A549 (cell line): ENCODE results near the gene COA8. TPM values are rescaled to one million over a fixed set of nuclear protein-coding genes. Genes with fewer than 3 reads are reported as not detected.

Experiments
- ATAC-seq, 2 experiments: fragments of 200-7000 bp in 1 of 2; fragments of >200 bp in 1 of 2; cut with Nextera tagmentation in 1 of 2; cut with Tn5 transposase in 1 of 2; 3 replicates each; pipeline versions ENCODE4 v1.8.0 to v1.9.1; 2018 to 2020; ENCODE audit warnings: mild to moderate bottlenecking in 1 of 2, moderate library complexity in 1 of 2
- CTCF ChIA-PET: fragments of 300-600 bp; sonication (Branson Sonifier 250); formaldehyde crosslinking; extraction: SDS; loops from one replicate; lab custom pipeline; 2021; ENCODE audit warnings: antibody characterized with exemption, inconsistent platforms; lab: Yijun Ruan, JAX
- POLR2A ChIA-PET: fragments of 350-600 bp; formaldehyde crosslinking; extraction: SDS; loops from one replicate; lab custom pipeline; 2021; ENCODE audit warnings: antibody characterized with exemption, inconsistent platforms; lab: Yijun Ruan, JAX
- DNase-seq, 2 experiments: peaks; one replicate each; pipeline versions ENCODE4 v3.0.0 to v3.0.0-alpha.2; 2011 to 2016; ENCODE audit warnings: low read depth in 1 of 2, low spot score in 1 of 2
- FAIRE-seq: peaks from 2 replicates; lab custom pipeline; 2011; peaks lifted over from hg19 to GRCh38; lab: Jason Lieb, UNC
- H3K27ac ChIP-seq, 2 experiments: fragments of >200 bp; sonication (Bioruptor Twin); formaldehyde crosslinking; 3 replicates each; pipeline ENCODE4 v1.5.1; 2016 to 2017
- H3K4me1 ChIP-seq: fragments of >200 bp; sonication (Bioruptor Twin); formaldehyde crosslinking; 3 replicates; pipeline ENCODE4 v1.6.1; 2016
- H3K4me2 ChIP-seq: fragments of >200 bp; sonication (Bioruptor Twin); formaldehyde crosslinking; 3 replicates; pipeline ENCODE4 v1.6.1; 2016
- H3K4me3 ChIP-seq: fragments of >200 bp; sonication (Bioruptor Twin); formaldehyde crosslinking; 3 replicates; pipeline ENCODE4 v1.5.1; 2016
- H3K9me3 ChIP-seq: fragments of >200 bp; sonication (Bioruptor Twin); formaldehyde crosslinking; 3 replicates; pipeline ENCODE4 v1.6.1; 2016
- BHLHE40 ChIP-seq: IDR thresholded peaks from 2 replicates; pipeline ENCODE4 v1.6.1; 2012; ENCODE audit warnings: low read depth, low read length, inconsistent platforms
- CBX8 ChIP-seq: fragments of 200-600 bp; sonication (generic); IDR thresholded peaks from 2 replicates; pipeline ENCODE4 v1.6.1; 2016
- CTCF ChIP-seq: fragments of >200 bp; sonication (Bioruptor Twin); formaldehyde crosslinking; IDR thresholded peaks from 3 replicates; pipeline ENCODE4 v1.5.1; 2016
- FOSL2 ChIP-seq, 2 experiments: fragments of 450-650 bp in 1 of 2; fragments of >200 bp in 1 of 2; sonication (Bioruptor Twin) in 1 of 2; formaldehyde crosslinking; IDR thresholded peaks; 2 replicates each; pipeline versions ENCODE4 v1.5.0 to v1.6.1; 2016 to 2020; ENCODE audit warnings: mild to moderate bottlenecking in 1 of 2, moderate library complexity in 1 of 2
- FOXS1 ChIP-seq: fragments of 250-450 bp; sonication (Bioruptor Pico); IDR thresholded peaks from 2 replicates; pipeline ENCODE4 v1.5.0; 2020; ENCODE audit warnings: mild to moderate bottlenecking, moderate library complexity
- JUN ChIP-seq, 2 experiments: fragments of >200 bp; sonication (Bioruptor Twin); formaldehyde crosslinking; IDR thresholded peaks; 2 replicates in 1 of 2; 3 replicates in 1 of 2; pipeline ENCODE4 v1.6.1; 2016 to 2017
- KDM5A ChIP-seq: fragments of 200-600 bp; sonication (generic); IDR thresholded peaks from 2 replicates; pipeline ENCODE4 v1.6.1; 2016; ENCODE audit warnings: antibody characterized with exemption, mild to moderate bottlenecking
- NPAS2 ChIP-seq: fragments of 250-450 bp; sonication (Bioruptor Pico); IDR thresholded peaks from 2 replicates; pipeline ENCODE4 v1.8.0; 2022; ENCODE audit warnings: mild to moderate bottlenecking, moderate library complexity, borderline replicate concordance
- RFX5 ChIP-seq: fragments of 450-650 bp; IDR thresholded peaks from 2 replicates; pipeline ENCODE4 v1.7.1; 2014; ENCODE audit warnings: antibody characterized with exemption, mild to moderate bottlenecking, moderate library complexity
- RNF2 ChIP-seq: fragments of 200-600 bp; sonication (generic); IDR thresholded peaks from 2 replicates; pipeline ENCODE4 v1.6.1; 2016; ENCODE audit warnings: low read depth, mild to moderate bottlenecking, antibody characterized with exemption, moderate library complexity, borderline replicate concordance
- SMC3 ChIP-seq: fragments of >200 bp; sonication (Bioruptor Twin); formaldehyde crosslinking; IDR thresholded peaks from 3 replicates; pipeline ENCODE4 v1.6.1; 2018; ENCODE audit warnings: inconsistent platforms
- TFCP2L1 ChIP-seq: fragments of 250-450 bp; sonication (Bioruptor Pico); IDR thresholded peaks from 2 replicates; pipeline ENCODE4 v1.5.0; 2021; ENCODE audit warnings: mild to moderate bottlenecking
- ZC3H11A ChIP-seq: fragments of 450-650 bp; IDR thresholded peaks from 2 replicates; pipeline ENCODE4 v1.6.1; 2014; ENCODE audit warnings: antibody characterized with exemption, mild to moderate bottlenecking
- ZFP36 ChIP-seq: fragments of 450-650 bp; IDR thresholded peaks from 2 replicates; pipeline ENCODE4 v1.6.1; 2014; ENCODE audit warnings: borderline replicate concordance; ENCODE audit not compliant: partially characterized antibody
- WGBS: methylation state at CpG from one replicate; pipeline ENCODE4 v1.1.6; 2017; ENCODE audit errors: missing lambda C conversion rate; 5-methylcytosine and 5-hydroxymethylcytosine counted together
- polyA plus RNA-seq, 4 experiments: library from polyadenylated mRNA; depleted of rRNA in 3 of 4; stranded (reverse); fragments of >200 nt; fragmentation: RNase III in 1 of 4; extraction: RNeasy Plus Mini Kit Qiagen cat#74134 plus additional on column Dnase treatment in 1 of 4; gene quantifications; 2 replicates in 3 of 4; 3 replicates in 1 of 4; pipeline ENCODE4 v1.2.3, GENCODE V29; 2011 to 2017
- TF ChIP-seq, protein P1 (sequence below): fragments of >200 bp; sonication (Bioruptor Twin); formaldehyde crosslinking; IDR thresholded peaks from 2 replicates; pipeline ENCODE4 v1.6.1; 2016
- TF ChIP-seq, protein P2 (sequence below): IDR thresholded peaks from 2 replicates; pipeline ENCODE4 v1.6.1; 2012
- TF ChIP-seq, protein P3 (sequence below): fragments of 250-450 bp; sonication (Bioruptor Pico); IDR thresholded peaks from 2 replicates; pipeline ENCODE4 v1.5.0; 2020; ENCODE audit warnings: low read depth, mild to moderate bottlenecking, moderate library complexity

COA8 gene
- polyA plus RNA-seq, 2 of the 4 experiments (the other 2 are of a cell fraction), result 29.8 to 34.9 TPM

DNA sequence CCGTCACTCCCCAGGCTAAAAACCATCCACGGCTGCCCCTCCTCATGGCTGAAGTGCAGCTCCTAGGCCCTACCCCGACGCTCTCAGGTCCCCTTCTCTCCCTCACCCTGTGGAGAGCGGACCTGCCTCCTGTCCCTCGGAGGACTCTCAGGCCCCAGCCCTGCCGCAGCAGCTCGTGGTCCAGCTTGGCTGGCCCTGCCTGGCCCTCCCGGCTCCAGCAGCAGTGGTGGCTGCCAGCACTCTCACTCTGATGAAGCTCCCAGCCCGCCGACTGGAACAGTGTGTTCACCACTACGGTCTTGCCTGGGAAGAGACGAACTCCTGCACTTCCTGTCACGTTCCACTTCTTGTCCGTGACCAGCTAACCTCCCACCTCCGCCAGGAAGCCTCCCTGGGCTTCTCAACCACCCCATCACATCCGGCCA is 11.4 kb upstream of the COA8 start:
- ATAC-seq (no peak), DNase-seq (no peak), FAIRE-seq (no peak)
- TF ChIP-seq ZFP36 (no peak), CTCF (no peak), RFX5 (no peak), NPAS2 (CRISPR knock-in tag) (no peak), SMC3 (no peak), ZC3H11A (no peak), CBX8 (no peak)
- TF ChIP-seq, protein P1, sequence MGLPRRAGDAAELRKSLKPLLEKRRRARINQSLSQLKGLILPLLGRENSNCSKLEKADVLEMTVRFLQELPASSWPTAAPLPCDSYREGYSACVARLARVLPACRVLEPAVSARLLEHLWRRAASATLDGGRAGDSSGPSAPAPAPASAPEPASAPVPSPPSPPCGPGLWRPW, result no peak
- TF ChIP-seq, protein P2, sequence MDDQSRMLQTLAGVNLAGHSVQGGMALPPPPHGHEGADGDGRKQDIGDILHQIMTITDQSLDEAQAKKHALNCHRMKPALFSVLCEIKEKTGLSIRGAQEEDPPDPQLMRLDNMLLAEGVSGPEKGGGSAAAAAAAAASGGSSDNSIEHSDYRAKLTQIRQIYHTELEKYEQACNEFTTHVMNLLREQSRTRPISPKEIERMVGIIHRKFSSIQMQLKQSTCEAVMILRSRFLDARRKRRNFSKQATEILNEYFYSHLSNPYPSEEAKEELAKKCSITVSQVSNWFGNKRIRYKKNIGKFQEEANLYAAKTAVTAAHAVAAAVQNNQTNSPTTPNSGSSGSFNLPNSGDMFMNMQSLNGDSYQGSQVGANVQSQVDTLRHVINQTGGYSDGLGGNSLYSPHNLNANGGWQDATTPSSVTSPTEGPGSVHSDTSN, result no peak
- TF ChIP-seq, protein P3, sequence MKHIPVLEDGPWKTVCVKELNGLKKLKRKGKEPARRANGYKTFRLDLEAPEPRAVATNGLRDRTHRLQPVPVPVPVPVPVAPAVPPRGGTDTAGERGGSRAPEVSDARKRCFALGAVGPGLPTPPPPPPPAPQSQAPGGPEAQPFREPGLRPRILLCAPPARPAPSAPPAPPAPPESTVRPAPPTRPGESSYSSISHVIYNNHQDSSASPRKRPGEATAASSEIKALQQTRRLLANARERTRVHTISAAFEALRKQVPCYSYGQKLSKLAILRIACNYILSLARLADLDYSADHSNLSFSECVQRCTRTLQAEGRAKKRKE, result no peak
- Histone ChIP-seq H3K9me3 (no peaks in the 10 kb centered on the region), H3K4me2 (no peak overlapping the region), H3K4me3 (no peak overlapping the region), H3K27ac (no peak overlapping the region; a peak in 1 of 6 replicates), H3K4me1 (peaks cover 14% of the 10 kb centered on the region; the same call in 2 of the 3 replicates)
- CTCF ChIA-PET, result interaction anchor here (1.1 to 28.8 kb wide), 6 partner anchors 7 to 446 kb away, joined by 3 to 489 read pairs (median 4); partner anchors contain the start of genes BAG5, CKB and COA8
- 91% methylated on average over 15 of the region's 17 CpGs for WGBS
- POLR2A ChIA-PET, result no interaction called here

DNA sequence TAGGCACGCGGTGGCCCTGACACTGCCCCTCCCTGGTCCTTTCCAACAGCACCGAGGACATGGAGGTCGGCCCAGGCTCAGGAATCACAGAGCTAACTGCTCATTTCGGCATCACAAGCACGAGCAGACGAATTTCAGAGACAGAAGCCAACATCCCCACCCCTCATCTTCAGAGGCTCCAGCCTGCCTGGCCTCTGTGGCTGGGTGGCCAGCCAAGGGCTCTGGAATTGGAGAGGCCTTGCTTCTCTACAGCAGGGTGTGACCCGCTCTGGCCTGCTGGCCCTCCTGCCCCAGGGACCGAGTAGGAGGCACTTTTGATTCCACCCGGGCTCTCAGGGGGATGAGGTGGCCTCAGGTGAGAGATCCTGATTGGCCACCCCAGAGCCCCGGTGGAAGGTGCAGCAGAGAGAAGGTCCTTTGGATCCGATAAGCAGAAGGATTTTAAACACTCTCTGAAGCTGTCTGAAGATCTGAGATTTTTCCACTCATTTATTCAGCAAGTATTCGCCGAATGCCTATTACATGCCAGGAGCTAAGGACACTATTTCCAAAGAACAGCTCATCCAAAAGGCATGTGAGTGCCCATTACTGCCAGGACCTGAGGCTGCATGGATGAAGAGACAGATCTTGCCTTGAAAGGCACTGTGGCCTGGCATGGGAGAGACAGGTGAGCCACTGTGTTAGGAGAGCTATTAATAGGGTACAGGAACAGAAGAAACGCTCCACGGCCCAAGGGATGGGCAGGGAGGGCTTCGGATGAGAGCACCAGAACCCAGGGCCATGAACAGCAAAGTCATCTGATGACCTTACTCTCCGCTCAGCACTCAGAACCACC is 10.5 kb upstream of the COA8 start:
- H3K9me3 ChIP-seq, result no peaks in the 10 kb centered on the region
- TF ChIP-seq FOSL2 (IDR thresholded peaks at IDR 0.05) (no peak), FOSL2 (CRISPR knock-in tag; IDR thresholded peaks at IDR 0.05) (no peak), JUN (IDR thresholded peaks at IDR 0.05) (no peak), CBX8 (no peak), TFCP2L1 (CRISPR knock-in tag) (no peak)
- TF ChIP-seq, all 56 proteins: peak for 0
- ATAC-seq (peak; percentile 9 to 19; a peak in 3 of 6 replicates), FAIRE-seq (no peak), DNase-seq (no peak)
- Histone ChIP-seq H3K4me2 (peak overlapping the region; percentile 30; the same call in 2 of the 3 replicates), H3K4me3 (no peak overlapping the region), H3K27ac (peak overlapping the region in 1 of 2 experiments; percentile 19; a peak in 3 of 6 replicates), H3K4me1 (peaks cover 14% of the 10 kb centered on the region; the same call in 2 of the 3 replicates)
- WGBS, result 78% methylated on average over 15 of the region's 18 CpGs
- CTCF ChIA-PET, result interaction anchor here (0.6 to 28.8 kb wide), 7 partner anchors 9 to 447 kb away, joined by 3 to 489 read pairs (median 4); partner anchors contain the start of genes BAG5 and CKB
- POLR2A ChIA-PET, result interaction anchor here (0.8 to 1.5 kb wide), 2 partner anchors 9 to 31 kb away, joined by 3 to 10 read pairs; partner anchors contain the start of gene BAG5

GRCh38 chr14:103552846-103553210 is 9.9 kb upstream of the COA8 start:
- ATAC-seq (no peak), FAIRE-seq (no peak), DNase-seq (no peak)
- H3K4me2 ChIP-seq, result peak overlapping the region; percentile 30; the same call in 1 of the 3 replicates
- ChIA-PET POLR2A (interaction anchor here (0.8 to 1.5 kb wide), 2 partner anchors 9 to 31 kb away, joined by 3 to 10 read pairs; partner anchors contain the start of gene BAG5), CTCF (interaction anchor here (0.6 to 28.8 kb wide), 5 partner anchors 9 to 351 kb away, joined by 4 to 489 read pairs (median 6); partner anchors contain the start of genes BAG5 and CKB)
- WGBS, result 92% methylated on average over 11 of the region's 11 CpGs
- H3K4me1 ChIP-seq, result peaks cover 14% of the 10 kb centered on the region; the same call in 2 of the 3 replicates
- H3K27ac ChIP-seq, result no peak overlapping the region
- no peaks in the 10 kb centered on the region for H3K9me3 ChIP-seq
- no peak overlapping the region for H3K4me3 ChIP-seq
- TF ChIP-seq RFX5, result no peak
- TF ChIP-seq RNF2, result no peak
- no peak for TF ChIP-seq BHLHE40
- TF ChIP-seq FOXS1 (CRISPR knock-in tag), result no peak
- TF ChIP-seq KDM5A, result no peak
